Hepatic stellate cell (primary cell): ENCODE measurements around the gene DDX27.
A peak's percentile ranks its signal among the peaks of the same experiment; 100 is the strongest.

Experiments used
- DNase-seq: peaks from one replicate; pipeline ENCODE4 v3.0.0; 2011; ENCODE audit warnings: low spot score

The DDX27 gene

GRCh38 chr20:49278818-49279676, 59.8 kb downstream of the DDX27 start:
- DNase-seq = peak; percentile 11

GRCh38 chr20:49279677-49280462, 60.7 kb downstream of the DDX27 start:
- no peak for DNase-seq

- DNase-seq = no peak
Measured at GRCh38 chr20:49280463-49281058, 61.3 kb downstream of the DDX27 start.

GRCh38 chr20:49281059-49281912, 62.1 kb downstream of the DDX27 start:
- no peak for DNase-seq

- DNase-seq = no peak
Measured at GRCh38 chr20:49281913-49282467, 62.8 kb downstream of the DDX27 start.

GRCh38 chr20:49282584-49283171, 63.5 kb downstream of the DDX27 start:
- no peak for DNase-seq

GRCh38 chr20:49283176-49283702, 64.0 kb downstream of the DDX27 start:
- no peak for DNase-seq

- DNase-seq = no peak
Measured at GRCh38 chr20:49283703-49284625, 64.7 kb downstream of the DDX27 start.

GRCh38 chr20:49284818-49285217, 65.6 kb downstream of the DDX27 start:
- DNase-seq = no peak

- DNase-seq = no peak
Measured at GRCh38 chr20:49285233-49285668, 66.0 kb downstream of the DDX27 start.

- DNase-seq = no peak
Measured at GRCh38 chr20:49285813-49286494, 66.7 kb downstream of the DDX27 start.

- no peak for DNase-seq
Measured at GRCh38 chr20:49286689-49287551, 67.7 kb downstream of the DDX27 start.

GRCh38 chr20:49287555-49288249, 68.5 kb downstream of the DDX27 start:
- DNase-seq = peak; percentile 33

- no peak for DNase-seq
Measured at GRCh38 chr20:49288250-49288751, 69.1 kb downstream of the DDX27 start.

GRCh38 chr20:49288784-49289696, 69.8 kb downstream of the DDX27 start:
- DNase-seq = no peak

- no peak for DNase-seq
Measured at GRCh38 chr20:49290608-49291191, 71.5 kb downstream of the DDX27 start.
